Urothelium cell line (cell line): ENCODE data around the gene MTFR1L.

Experiments used
- DNase-seq: peaks from one replicate; pipeline ENCODE4 v3.0.0; 2011; ENCODE audit warnings: low spot score, mixed read lengths
- FAIRE-seq: peaks from 2 replicates; lab custom pipeline; 2011; peaks lifted over from hg19 to GRCh38; lab: Jason Lieb, UNC

MTFR1L gene

DNA sequence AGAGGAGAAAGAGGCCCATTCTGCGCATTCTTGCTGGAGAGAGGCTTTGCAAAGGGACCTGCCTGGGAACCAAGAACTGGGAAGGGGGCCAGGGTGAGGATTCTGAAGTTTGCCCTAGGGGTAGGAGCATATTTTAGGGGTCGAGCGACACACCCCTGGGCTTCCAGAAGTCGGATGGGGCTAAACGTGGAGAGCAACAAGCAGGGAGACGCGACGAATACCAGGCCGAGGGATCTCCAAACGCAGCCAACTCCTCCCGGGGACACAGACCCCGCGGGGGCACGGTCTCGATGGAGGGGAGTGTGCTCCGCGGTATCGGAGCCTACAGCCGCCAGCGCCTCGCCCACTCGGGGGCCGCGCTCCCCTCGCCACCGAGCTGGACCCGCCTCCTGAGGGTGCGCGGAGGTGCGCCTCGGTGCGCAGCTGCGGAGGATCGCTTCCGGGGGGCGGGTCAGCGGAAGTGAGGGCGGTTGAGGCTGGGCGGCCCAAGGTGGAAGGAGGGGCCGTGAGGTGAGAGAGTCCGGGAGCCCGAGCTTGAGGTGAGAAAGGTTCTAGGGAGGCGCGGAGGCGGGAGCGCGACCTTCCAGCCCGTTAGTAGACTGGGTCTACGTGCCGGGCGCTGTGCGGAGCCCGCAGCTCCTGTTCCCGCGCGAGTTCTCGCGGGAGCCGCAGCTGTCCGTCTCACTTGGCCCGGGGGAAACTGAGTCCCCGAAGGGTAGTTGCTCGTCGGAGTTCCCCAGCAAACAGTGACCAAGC lies at the start of gene MTFR1L:
Gene MTFR1L, plus strand, starts transcription at position 464 of the 756 bp plus-strand sequence. CDS start 3,151 bp downstream, outside the sequence.
- DNase-seq (peak; percentile 96), FAIRE-seq (peak; percentile 74)

DNA sequence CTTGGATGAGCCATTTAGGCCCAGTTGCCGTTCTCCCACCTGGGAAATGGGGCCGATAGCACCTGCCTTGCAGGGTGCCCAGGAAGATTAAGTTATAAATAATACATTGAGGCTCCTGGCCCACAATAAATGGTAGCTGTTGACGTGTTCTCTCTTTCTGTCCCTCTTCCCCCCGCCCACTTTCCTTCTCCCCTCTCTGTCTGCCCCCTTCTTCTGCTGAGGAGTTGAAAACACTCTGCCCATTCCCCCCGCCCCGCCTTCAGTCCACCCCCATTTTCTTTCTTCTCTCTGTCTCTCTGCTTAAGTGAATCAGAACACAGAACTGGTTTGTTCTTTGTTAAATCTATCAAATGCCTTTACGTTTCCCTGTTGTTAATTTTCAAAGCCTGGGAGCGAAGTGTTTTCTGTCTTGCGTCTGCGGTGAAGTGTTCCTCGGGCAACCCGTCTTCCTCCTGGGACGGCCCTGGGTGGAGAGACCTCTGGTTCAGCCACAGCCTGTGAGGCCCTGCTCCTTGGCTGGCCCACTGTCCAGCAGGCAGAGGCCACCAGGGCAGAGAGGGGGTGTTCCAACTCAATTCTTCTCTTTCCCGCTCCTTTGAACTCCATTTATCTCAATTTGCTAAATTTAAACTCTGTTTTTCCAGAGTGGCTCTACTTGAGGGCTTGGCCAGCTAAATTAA lies 49.1 kb upstream of the MTFR1L start:
- FAIRE-seq = no peak

DNA sequence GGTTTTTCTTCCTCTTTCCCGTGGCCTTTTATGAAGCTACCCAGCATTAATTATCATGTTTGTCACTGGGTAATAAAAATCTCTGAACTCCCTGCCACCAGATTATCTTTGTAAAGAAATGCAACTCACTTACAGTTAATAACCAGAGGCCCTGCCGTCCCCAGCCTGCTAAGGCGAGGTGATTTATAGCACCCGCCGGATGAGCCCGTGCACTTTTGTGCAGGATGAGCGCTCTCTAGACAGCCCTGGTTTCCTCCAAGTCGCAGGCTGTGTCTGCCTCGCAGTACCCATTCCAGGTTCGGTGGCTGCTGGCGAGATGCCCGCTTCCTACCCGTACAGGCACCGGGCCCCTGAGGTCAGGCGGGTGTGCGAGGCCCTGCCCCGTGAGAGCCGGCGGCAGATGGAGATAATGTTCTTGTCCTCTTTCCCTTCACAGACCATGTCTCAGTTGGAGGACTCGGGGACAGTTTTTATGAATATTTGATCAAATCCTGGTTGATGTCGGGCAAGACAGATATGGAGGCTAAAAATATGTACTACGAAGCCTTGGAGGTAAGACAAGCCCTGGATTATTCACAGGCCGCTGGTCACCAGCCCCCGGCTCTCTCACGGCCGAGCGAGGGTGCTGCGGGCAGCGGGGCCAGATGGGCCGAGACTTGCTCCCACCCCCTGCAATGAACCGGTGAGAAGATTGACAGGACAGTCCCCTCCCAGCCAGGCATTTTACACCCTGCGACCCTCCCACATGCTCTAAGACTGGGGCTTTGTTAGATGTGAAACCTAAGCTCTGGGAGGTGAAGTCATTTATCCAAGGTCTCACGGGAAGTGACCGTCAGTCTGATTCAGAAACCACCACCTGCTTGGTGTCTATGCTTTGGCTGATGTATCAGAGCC lies 48.3 kb upstream of the MTFR1L start:
- FAIRE-seq (no peak), DNase-seq (no peak)

More for the DNA sequence above, 49.1 kb upstream of the MTFR1L start:
- no peak for DNase-seq

DNA sequence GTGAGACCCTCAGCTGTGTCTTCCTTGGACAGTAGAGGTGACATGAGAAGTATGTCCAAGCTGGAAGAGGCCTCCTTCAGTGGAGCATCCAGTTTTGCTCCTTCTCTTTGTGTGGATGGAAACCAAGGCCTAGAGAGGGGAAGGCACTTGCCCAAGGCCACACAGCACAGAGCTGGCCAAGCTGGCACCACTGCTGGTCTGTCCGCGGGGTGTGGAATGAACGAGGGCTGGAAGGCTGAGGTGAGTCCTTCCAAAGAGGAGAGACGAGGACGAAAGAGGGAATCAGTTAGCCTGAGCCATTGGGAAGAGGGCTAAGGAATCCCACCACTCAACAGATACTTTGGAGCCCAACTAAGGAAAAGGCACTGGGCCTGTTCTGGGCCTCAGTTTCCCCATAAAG lies 47.6 kb upstream of the MTFR1L start:
- FAIRE-seq = no peak

DNA sequence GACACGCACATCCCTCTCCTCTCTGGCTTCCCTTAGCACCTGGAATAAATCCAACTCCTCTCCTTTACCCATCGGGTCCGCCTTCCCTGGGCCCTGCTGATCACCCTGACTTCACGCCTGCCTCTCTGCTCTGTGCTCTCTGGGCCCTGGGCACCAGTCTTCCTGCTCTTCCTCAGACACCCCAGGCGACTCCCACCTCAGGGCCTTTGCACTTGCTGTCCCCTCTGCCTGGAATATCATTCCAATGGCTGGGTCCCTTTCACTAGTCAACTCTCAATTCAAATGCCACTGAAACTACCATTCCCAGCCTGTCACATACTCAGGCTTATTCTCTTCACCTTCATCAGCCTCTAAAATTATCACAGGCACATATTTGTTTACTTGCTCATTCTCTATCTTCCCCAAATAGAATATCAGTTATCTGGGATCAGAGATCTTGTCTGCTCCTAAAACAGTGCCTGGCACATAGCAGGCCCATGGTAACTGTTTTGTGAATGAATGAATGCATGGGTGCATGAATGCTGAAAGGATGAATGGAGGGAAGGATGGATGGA lies 47.0 kb upstream of the MTFR1L start:
- DNase-seq (no peak), FAIRE-seq (no peak)

More for the DNA sequence above, 47.6 kb upstream of the MTFR1L start:
- no peak for DNase-seq

DNA sequence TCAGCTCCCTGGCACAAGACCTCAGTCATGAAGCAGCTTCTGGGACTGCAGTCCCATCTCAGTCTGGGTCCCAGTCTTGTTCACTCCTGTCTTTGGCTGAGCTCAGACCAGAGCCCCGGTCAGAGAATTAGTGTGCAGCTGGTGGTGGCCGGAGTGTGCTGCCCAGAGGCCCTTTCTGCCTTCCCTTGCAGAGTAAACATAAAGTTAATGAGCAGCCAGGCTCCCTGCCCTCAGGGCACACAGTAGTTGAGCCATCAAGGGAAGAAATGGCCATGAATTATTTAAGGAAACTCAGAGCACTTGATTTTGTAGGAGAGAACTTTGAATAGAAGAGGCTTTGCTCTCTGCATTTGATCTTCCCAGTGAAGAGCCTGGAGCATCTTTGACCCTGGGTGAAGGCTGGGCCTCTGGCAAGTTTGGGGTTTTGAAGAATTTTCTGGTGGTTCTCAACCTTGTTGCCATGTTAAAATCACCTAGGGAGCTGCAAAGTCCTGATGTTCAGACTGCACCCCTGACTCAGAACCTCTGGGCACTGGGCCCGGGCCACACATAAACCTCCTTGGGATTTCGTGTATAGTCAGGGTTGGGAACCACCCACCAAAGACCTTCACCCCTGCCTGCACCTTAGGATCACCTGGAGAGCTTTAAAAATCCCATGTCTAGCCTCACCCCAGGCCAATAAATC lies 46.2 kb upstream of the MTFR1L start:
- DNase-seq = no peak
- no peak for FAIRE-seq

DNA sequence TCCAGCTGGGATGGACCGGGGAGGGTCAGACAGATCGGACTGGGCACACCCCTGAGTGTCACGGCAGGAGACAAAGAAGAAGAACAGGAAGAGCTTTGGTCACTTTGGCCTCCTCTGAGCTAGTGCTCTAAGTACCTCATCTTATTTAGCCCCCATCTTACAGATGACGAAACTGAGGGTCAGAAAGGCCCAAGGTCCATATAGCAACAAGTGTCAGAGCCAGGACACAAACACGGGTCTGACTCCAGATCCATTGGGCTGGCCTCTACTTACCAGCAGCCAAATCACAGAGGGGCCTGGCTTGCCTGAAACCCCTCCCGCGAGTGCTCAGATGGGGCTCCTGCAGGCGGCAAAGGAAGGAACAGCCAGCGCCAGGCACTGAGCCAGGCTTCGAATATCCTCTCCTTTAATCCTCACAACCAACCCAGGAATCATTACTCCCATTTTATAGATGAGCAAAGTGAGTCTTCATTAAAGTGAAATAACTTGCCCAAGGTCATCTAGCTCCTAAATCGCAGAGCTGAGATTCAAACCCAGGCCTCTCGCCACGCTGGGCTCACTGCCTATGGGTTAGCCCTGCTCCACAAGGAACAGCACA lies 45.4 kb upstream of the MTFR1L start:
- no peak for DNase-seq
- no peak for FAIRE-seq

DNA sequence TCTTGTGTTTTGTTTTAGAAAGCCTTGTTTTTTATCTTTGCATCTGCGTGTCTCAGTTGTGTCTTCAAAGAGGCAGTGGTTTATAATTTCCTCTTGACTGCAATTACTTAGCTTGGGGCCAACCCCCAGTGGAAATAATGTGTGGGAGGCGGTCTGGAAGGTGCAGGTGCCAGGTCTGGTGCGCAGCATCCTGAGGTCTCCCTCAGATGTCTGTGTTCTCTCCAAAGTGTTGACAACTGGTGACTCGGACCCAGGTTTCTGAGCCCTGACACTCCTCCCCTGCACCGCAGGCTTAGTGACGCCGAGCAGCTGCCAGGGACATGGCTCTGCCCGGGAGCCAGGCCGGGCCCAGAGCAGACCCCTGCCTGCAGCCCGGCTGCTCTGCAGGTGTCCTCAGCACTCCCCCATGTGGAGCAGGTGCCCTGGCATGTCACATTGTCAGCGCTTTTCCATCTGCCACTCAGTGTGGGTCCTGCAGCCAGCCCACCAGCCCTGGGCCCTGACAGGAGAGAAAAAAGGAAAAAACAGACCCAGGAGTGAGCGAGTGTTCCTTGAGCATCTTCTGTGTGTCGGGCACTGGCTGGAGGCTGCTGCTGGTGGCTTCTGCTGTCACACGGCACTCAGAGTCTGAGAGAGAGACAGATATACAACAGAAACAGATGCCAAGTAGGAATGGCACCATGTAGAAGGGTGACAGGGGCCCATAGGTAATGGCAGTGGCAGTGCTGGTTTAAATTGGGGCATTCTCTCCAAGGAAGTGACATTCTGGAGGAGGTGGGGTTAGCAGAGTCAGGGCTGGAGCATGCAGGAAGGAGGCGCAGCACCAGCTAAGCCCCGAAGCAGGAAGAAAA lies 44.6 kb upstream of the MTFR1L start:
- FAIRE-seq (no peak), DNase-seq (no peak)

DNA sequence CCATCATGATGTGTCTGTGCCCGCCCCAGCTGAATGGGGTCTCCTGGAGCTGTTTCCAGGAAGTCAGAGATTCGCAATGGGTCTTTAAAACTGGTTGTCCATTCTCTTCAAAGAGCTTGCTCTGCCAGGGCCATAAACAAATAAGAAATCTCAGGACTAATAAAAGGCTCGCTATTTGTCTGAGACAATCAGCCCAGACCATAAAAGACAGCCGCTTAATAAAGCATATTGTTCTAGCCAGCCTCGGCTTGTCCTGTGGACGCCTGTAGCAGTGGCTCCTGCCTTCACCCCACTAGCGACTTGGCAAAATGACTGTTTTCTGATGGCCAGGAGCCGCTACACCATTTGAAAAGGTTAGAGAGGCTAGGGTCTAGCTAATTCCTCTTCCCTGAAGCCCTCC lies 40.4 kb upstream of the MTFR1L start:
- FAIRE-seq = no peak
- DNase-seq = no peak

DNA sequence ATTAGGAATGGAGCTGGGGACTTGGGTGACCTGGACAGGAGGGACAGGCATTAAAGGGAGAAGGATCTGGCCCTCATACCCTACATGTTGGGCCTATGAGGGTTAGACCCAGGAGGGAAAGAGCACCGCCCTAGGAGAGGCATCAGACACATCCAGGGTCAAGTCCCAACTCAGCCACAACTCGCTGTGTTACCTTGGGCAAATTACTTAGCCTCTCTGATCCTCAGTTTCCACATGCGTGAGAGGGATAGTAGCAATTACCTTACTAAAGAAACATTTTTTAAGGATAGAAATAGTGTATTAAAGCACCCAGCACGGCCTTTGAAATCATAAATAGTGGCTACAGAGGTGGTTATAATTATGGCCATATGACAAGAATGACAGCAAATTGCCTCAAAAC lies 39.9 kb upstream of the MTFR1L start:
- DNase-seq (no peak), FAIRE-seq (no peak)

DNA sequence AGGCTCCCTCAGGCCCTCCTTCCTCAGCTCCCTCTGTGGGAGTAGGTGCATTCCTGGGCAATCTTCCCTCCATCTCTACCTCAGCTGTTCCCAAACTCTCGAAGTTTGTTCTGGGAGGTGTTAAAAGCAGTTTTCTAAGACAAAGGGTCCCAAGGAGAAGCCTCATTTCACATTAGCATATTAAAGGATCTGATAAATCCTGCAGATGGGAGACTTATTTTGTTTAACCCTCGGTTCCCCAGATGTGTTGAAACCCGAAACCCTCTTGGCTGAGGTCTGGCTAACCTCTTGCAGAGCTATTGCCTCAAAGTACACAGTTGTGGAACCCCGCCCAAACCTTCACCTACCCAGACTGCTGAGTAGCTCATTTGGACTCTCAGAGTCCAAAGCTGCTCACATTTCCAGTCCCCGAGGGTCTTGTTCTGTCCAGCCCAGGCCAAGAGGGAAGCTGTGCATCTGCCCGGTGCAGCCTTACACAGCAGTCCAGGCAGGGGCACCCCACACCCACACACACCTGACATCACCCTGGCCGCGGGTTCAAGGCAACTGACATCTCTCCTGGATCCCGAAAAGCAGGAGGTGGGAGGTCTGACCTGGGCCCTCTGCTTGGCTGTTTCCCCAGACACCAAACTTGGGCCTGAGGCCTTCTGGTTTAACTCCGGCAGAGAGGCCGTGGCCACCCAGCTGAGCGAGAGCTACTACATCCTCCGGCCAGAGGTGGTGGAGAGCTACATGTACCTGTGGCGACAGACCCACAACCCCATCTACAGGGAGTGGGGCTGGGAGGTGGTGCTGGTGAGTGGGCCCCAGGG lies 39.2 kb upstream of the MTFR1L start:
- DNase-seq = no peak
- no peak for FAIRE-seq

DNA sequence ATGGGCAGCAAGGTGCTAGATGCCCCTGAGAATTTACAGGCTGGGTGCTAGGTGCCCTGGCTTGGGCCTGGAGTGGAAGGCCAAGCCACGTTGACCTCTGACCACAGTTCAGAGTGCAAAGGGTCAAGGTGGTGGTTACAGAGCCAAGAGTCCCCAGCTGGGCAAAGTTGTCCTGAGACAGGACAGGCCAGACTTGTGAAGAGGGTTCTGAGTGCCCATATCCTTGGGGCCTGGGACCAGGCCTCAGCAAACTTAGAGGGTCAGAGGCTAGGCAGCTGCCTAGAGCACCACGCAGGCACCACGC lies 38.7 kb upstream of the MTFR1L start:
- DNase-seq (no peak), FAIRE-seq (no peak)

DNA sequence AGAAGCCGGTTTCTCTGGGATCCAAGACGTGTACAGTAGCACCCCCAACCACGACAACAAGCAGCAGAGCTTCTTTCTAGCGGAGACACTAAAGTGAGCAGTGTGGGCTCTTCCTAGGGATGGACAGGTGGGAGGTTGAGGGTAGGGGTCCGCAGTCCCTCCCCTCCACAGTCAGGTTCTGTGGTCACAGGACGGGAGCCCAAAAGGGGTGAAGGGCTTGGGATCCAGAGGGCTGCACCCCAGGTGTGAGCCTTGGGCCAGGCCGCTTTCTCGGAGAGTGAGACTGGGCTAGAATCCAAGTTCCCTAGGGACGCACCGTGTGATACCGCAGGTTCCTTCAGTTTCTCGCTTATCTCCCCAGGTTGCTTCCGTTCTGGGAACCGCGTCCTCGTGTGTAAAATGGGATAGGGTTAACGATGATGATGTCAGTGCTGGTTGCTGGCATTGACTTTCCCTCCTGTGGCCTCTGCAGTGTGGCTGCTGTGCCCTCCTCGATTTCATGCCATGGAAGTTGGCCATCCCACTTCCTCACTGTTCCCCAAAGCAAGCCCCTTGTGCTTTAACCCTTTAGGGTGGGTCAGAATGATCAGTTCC lies 37.0 kb upstream of the MTFR1L start:
- DNase-seq = no peak
- no peak for FAIRE-seq

DNA sequence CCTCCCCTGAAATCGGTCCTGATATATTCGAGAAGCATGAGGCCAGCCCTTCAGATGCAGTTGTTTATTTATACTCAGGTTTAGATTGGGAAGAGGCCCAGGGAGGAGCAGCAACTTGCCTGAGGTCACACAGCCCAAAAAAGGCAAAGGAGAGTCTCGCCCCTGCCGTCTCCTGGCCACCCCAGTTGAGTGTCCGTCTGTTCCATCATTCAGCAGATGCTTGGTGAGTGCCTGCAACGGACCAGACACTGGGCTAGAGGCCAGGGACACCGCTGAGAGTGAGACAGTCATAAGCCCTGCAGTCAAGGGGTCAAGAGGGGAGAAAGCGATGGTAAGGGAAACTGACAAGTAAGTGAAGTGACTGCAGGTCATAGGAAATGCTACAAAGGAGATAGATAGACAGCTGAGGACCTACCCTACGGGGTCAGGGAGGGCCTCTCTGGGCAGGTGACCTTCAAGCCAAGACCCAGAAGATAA lies 35.1 kb upstream of the MTFR1L start:
- DNase-seq = no peak
- no peak for FAIRE-seq

DNA sequence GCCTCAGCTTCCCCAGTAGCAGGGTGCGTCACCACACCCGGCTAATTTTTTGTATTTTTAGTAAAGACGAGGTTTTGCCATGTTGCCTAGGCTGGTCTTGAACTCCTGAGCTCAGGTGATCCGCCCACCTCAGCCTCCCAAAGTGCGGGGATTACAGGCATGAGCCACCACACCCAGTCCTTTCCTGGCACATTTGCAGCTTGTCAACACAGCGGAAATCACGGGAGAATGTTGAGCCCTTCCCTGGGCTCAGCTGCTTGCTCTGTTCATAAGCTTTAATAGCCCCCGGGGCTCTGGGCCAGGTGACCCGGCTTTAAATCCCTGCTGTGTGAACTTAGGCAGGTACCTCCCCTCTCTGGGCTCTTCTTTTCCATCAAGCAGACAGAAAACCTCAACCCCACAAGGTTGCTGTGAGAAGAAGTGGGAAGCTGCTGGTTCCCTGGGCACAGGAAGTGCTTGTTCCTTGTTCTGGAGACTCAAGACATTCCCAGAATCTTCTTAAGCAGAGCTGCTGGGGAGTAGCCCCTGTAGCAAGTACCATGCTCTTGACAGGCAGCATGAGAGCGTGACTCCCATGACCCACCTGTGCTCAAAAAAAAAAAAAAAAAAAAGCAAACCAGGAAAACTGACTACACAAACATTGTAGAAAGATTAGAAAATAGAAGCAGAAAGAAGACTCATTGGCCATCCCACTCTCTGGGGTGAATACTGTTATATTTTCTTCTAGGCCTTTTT lies 34.3 kb upstream of the MTFR1L start:
- no peak for FAIRE-seq
- no peak for DNase-seq

DNA sequence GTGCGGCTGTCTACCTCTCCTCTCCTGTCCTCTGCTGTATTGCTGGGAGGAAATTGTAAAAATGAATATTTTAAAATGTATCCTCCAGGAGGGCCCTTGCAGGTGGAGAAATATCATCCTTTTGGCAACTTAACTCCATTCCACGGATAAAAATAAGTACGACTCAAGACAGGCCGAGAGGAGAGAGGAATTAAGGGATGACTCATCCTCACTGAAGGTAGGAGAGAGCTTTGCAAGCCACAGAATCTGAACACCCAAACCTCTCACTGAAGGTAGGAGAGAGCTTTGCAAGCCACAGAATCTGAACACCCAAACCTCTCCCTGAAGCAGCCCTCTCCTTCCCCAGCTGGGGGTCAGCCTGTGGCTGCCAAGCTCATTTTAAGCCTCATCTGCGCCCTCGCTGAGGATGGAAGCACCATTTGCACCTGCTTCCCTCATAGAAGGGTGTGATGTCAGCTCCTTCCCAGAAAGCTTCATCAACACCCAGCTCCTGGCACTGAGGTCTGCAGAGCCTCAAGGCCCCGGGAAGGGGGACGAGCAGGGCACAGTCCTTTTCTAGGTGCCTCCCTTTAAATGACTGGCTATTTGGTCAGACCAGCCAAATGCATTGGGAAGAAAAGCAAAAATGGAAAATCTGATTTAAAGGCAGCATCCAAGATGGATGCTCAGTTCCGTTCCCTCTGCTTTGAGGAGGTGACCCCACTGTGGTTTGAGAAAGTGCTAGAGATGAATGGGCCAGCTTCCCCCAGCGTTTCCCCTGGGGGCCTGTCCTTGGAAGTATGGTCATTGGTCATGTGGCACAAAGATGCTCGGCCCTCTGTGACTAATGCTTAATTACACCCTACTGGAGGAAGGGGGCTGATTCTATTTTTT lies 32.6 kb upstream of the MTFR1L start:
- no peak for FAIRE-seq
- DNase-seq = no peak
